Adipocyte (in vitro differentiated cells): ENCODE results near the gene EHBP1.
A peak's percentile ranks its signal among the peaks of the same experiment; 100 is the strongest.
"Not testable (repeated sequence)": the region's sequence is repeated elsewhere in the genome, so short reads cannot be mapped to it uniquely, and the experiment has no call there.

ENCODE experiments used
- DNase-seq: peaks from one replicate; pipeline ENCODE4 v3.0.0-alpha.2; 2015; ENCODE audit warnings: low read depth
- H3K27me3 ChIP-seq: replicated peaks from 2 replicates; pipeline ENCODE4 v1.7.0; 2013; ENCODE audit warnings: mild to moderate bottlenecking, low read length, moderate library complexity; ENCODE audit not compliant: control insufficient read depth, insufficient read depth
- H3K36me3 ChIP-seq: 2 replicates; pipeline ENCODE4 v1.7.0; 2013; ENCODE audit warnings: low read length, mild to moderate bottlenecking, moderate library complexity; ENCODE audit not compliant: control insufficient read depth, insufficient read depth, severe bottlenecking
- H3K4me1 ChIP-seq: 2 replicates; pipeline ENCODE4 v1.7.0; 2013; ENCODE audit warnings: mild to moderate bottlenecking, low read length, moderate library complexity; ENCODE audit not compliant: control insufficient read depth, insufficient read depth
- H3K4me3 ChIP-seq: 2 replicates; pipeline ENCODE4 v1.7.0; 2013; ENCODE audit warnings: mild to moderate bottlenecking, low read length, moderate library complexity
- H3K9ac ChIP-seq: 2 replicates; pipeline ENCODE4 v1.7.0; 2013; ENCODE audit warnings: mild to moderate bottlenecking, low read length, moderate library complexity
- H3K9me3 ChIP-seq: 2 replicates; pipeline ENCODE4 v1.7.0; 2013; ENCODE audit warnings: mild to moderate bottlenecking, low read length, moderate library complexity; ENCODE audit not compliant: control insufficient read depth

Gene EHBP1

DNA sequence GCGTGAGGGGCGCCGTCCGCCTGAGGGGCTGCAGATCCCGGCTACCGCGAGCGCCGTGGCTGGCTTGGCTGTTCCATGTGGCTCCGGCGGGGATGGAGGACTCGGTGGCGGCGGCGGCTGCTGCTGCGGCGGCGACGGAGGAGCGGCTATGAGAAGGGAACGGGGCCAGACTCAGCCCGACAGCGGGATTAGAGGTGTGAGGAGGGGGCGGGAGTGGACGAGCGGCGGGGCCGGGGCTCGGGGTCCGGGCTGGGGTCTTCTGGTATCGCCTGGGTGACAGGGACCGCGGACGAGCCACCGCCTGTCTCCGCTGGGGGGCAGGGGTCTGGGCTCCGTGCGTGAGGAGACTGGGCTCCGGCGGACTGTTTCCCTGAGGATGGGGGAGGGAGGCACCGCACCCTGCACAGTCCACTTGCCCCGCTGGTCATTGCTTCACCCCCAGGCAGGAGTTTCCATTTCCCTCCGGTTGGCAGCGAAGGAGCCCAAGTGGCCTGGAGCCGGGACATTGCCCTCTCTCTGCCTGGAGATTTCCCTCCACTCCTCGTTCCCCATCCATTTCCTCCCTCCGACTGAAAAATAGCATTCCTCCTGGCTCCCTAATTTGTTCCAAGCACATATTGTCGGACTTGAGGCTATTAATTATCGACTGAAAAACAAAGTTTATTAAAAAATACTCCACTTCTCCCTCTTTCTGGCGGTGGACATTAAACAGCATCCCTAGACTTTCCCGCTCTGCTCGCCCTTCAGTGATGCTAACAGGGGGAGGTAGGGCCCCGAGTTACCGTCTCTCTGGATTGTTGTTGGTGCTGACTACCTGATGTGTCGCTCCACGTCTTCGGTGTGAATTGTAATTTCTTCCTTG, 577 bp downstream of the EHBP1 start:
- H3K27me3 ChIP-seq = no peaks in the 10 kb centered on the region
- H3K36me3 ChIP-seq = peaks cover 33% of the 10 kb centered on the region
- H3K4me1 ChIP-seq = peaks cover 35% of the 10 kb centered on the region
- H3K9ac ChIP-seq = peak overlapping the region; percentile 92
- H3K9me3 ChIP-seq = no peaks in the 10 kb centered on the region
- DNase-seq = peak; percentile 84
- H3K4me3 ChIP-seq = peak overlapping the region; percentile 93

DNA sequence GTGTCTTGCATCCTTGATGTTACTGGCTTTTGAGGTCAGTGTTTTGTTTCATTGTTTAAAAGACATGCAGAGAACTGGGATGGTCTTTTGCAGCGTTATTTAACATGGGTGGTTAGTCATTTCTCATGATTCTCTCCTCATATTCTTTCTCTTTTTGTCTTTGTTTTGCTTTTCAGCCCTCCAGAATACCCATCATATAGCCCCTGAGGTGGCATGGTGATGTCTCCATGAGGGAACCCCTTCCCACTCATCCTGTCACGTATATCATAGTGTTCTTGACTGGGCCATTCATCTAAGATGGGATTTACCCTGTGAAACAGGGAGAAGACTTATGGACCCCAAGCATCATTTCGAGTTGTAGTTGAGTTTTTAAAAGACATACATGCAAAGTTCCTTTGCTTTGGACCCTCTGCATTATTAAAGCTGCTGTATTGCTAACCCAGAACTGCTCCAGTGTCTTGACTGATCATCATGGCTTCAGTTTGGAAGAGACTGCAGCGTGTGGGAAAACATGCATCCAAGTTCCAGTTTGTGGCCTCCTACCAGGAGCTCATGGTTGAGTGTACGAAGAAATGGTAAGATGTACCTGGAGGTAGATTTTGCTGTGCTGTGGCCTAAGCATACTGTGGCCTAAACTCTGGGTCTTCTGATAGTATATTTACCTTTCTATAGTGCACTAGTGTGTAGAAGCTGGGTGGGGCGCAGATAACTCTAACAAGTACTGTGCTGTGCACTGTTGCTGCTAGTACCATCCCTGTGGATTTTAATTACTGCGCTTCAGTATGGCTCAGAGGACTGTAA, 1.4 kb downstream of the EHBP1 start:
- Histone ChIP-seq H3K27me3 (no peaks in the 10 kb centered on the region), H3K36me3 (peaks cover 42% of the 10 kb centered on the region), H3K4me3 (peak overlapping the region; percentile 93), H3K9ac (peak overlapping the region; percentile 92), H3K4me1 (peaks cover 35% of the 10 kb centered on the region), H3K9me3 (no peaks in the 10 kb centered on the region)
- no peak for DNase-seq

DNA sequence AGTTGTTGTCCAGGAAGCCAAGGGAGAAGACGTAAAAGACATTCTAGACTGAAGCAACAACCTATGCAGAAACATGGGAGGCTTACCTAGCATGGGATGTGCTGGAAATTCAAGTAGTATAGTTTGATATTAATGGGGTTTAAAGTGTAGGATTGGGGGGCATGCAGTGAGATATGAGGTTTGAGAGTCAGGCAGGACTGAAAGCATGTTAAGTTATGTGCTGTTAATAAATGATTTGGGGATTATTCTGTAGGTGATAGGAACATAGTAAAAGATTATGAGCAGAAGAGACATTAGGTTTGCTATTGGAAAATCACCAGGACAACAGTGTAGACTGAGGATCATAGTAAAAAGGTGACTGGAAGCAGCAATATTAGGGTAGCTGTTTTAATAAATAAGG, 3.2 kb downstream of the EHBP1 start:
- Histone ChIP-seq H3K9ac (no peak overlapping the region), H3K36me3 (peaks cover 57% of the 10 kb centered on the region), H3K4me3 (peak overlapping the region; percentile 93), H3K27me3 (no peaks in the 10 kb centered on the region), H3K9me3 (no peaks in the 10 kb centered on the region), H3K4me1 (peaks cover 37% of the 10 kb centered on the region)
- no peak for DNase-seq

DNA sequence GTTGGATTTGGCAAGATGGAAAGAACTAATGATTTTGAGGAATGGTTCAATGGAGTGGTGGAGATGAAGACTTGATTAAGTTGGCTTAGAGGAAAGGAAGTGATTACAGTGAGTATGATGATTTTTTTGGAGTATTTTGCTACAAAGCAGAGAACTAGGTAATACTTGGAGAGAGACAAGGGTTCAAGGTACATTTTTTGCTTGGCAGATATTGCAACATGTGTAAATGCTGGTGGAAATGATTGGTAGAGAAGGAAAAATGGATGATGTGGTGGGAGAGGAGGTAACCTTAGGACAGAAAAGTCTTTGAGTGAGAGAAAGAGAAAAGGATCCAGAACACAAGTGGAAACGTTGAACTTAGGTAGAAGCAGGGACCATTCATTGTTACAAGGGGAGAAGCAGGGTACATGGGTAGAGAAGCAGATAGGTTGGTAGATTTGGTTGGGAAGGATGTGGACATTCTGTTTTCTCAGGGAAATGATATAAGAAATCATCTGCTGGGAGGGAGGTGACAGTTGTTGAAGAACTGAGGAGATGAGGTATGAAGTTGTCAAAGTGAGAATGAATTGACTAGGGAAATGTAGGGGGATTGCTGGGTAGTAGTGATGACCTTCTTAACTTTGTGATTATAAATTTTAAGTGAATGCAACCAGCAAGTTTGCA, 6.5 kb downstream of the EHBP1 start:
- H3K9me3 ChIP-seq = no peaks in the 10 kb centered on the region
- no peak for DNase-seq
- no peak overlapping the region for H3K9ac ChIP-seq

GRCh38 chr2:62713196-62713595, 7.7 kb downstream of the EHBP1 start:
- H3K9me3 ChIP-seq, H3K27me3 ChIP-seq, DNase-seq, H3K4me3 ChIP-seq, H3K9ac ChIP-seq: not testable (repeated sequence)
- H3K36me3 ChIP-seq = peaks cover 78% of the 10 kb centered on the region
- peaks cover 11% of the 10 kb centered on the region for H3K4me1 ChIP-seq

More for the DNA sequence above, 6.5 kb downstream of the EHBP1 start:
- H3K36me3 ChIP-seq = peaks cover 78% of the 10 kb centered on the region
- H3K27me3 ChIP-seq = no peaks in the 10 kb centered on the region
- H3K4me3 ChIP-seq = no peak overlapping the region
- peaks cover 23% of the 10 kb centered on the region for H3K4me1 ChIP-seq

DNA sequence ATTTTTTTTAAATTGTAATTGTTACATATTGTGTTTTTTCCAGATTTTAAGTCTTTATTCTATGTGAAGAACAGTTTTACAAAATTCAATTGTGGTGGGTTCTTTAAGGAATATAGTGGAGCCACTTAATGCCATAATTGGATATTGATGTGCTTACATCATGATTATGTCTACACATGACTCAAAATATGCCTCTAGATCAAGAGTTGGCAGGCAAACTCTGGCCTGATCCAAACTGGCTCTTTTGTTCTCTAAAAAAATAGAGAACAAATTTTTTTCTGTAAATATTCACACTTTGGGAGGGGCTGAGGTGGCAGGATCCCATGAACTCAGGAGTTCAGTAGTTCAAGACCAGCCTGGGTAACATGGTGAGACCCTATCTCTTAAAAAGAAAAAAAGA, 8.3 kb downstream of the EHBP1 start:
- H3K36me3 ChIP-seq = peaks cover 72% of the 10 kb centered on the region
- H3K9me3 ChIP-seq = no peaks in the 10 kb centered on the region
- H3K4me3 ChIP-seq = no peak overlapping the region
- H3K4me1 ChIP-seq = peaks cover 5% of the 10 kb centered on the region
- DNase-seq = peak; percentile 22
- H3K27me3 ChIP-seq = no peaks in the 10 kb centered on the region
- H3K9ac ChIP-seq = no peak overlapping the region

GRCh38 chr2:62716768-62717167, 11.3 kb downstream of the EHBP1 start:
- no peak overlapping the region for H3K4me3 ChIP-seq
- peaks cover 57% of the 10 kb centered on the region for H3K36me3 ChIP-seq
- H3K9ac ChIP-seq = no peak overlapping the region
- H3K9me3 ChIP-seq = no peaks in the 10 kb centered on the region
- no peak for DNase-seq
- peaks cover 6% of the 10 kb centered on the region for H3K4me1 ChIP-seq
- H3K27me3 ChIP-seq = no peaks in the 10 kb centered on the region

DNA sequence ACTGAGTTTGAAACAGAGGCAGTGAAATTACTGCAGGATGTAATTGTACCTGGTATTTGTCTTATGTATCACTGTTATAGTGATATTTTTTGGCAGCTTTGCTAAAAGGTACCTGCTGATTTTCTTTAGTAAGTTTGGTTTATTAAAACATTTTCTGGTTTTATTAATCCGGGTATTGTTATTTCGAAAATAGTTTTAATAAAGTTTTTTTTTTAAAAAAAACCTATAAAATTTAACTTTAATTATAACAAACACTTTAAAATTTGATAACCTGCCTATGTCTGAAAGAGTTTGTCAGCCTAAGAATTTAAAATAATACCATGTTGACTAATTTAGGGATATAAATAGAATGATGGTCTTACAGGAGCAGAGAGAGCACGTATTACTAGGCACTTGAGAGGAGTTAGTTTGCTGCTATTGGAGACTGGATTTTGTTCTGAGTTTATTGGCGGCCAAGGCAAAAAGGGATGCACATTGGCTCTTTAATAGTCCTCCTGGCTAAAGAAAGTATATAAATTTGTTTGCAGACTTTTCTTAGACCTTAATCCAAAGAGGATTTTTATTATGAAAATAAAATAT, 12.1 kb downstream of the EHBP1 start:
- H3K4me1 ChIP-seq = peaks cover 4% of the 10 kb centered on the region
- DNase-seq = no peak

DNA sequence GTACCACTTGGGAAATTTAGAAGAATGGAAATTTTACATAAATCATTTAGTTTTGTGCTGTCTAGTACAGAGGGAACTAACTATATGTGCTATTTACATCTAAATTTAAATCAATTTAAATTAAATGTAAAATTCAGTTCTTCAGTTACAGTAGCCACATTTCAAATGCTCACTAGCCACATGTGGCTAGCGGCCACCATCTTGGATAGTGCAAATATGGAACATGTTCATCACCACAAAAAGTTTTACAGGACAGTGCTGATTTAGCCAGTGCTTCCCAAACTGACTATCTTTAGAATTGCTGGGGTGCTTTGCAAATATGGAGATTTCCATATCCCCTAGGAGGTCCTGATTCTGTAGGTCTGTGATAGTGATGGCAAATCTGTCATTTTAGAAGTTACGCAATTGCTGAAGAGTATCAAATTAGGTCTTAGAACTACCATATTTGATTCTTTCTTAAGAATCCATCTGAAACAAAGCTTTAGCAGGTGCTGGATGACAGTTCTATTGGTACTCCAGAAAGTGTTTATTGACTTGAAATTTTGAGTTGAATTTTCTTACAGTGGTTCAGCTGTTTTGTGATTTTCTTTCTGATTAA, 12.8 kb downstream of the EHBP1 start:
- no peaks in the 10 kb centered on the region for H3K27me3 ChIP-seq

More for the DNA sequence above, 12.1 kb downstream of the EHBP1 start:
- H3K4me3 ChIP-seq = no peak overlapping the region
- H3K9ac ChIP-seq = no peak overlapping the region
- no peaks in the 10 kb centered on the region for H3K9me3 ChIP-seq
- no peaks in the 10 kb centered on the region for H3K27me3 ChIP-seq
- H3K36me3 ChIP-seq = peaks cover 50% of the 10 kb centered on the region

GRCh38 chr2:62719757-62720156, 14.2 kb downstream of the EHBP1 start:
- Histone ChIP-seq H3K27me3 (no peaks in the 10 kb centered on the region), H3K9me3 (no peaks in the 10 kb centered on the region), H3K4me3 (no peak overlapping the region), H3K4me1 (peaks cover 14% of the 10 kb centered on the region), H3K9ac (no peak overlapping the region), H3K36me3 (peaks cover 44% of the 10 kb centered on the region)
- DNase-seq = no peak

More for the DNA sequence above, 12.8 kb downstream of the EHBP1 start:
- no peaks in the 10 kb centered on the region for H3K9me3 ChIP-seq
- peaks cover 4% of the 10 kb centered on the region for H3K4me1 ChIP-seq
- no peak for DNase-seq
- no peak overlapping the region for H3K4me3 ChIP-seq
- H3K9ac ChIP-seq = no peak overlapping the region
- H3K36me3 ChIP-seq = peaks cover 52% of the 10 kb centered on the region
